Fibroblast of pulmonary artery (primary cell): ENCODE data around the gene PEX14.

Source experiments
- DNase-seq: peaks from one replicate; pipeline ENCODE4 v3.0.0-alpha.2; 2010; ENCODE audit warnings: low read depth
- H3K4me3 ChIP-seq: replicated peaks from 2 replicates; pipeline ENCODE4 v1.5.1; 2011; ENCODE audit warnings: low read depth, mild to moderate bottlenecking, control low read depth, low read length, moderate library complexity
- TF ChIP-seq, protein P1 (sequence below): IDR thresholded peaks from 2 replicates; pipeline ENCODE4 v1.5.1; 2011; ENCODE audit warnings: mild to moderate bottlenecking, control low read depth, low read length, inconsistent platforms; ENCODE audit errors: missing control alignments

PEX14 gene

DNA sequence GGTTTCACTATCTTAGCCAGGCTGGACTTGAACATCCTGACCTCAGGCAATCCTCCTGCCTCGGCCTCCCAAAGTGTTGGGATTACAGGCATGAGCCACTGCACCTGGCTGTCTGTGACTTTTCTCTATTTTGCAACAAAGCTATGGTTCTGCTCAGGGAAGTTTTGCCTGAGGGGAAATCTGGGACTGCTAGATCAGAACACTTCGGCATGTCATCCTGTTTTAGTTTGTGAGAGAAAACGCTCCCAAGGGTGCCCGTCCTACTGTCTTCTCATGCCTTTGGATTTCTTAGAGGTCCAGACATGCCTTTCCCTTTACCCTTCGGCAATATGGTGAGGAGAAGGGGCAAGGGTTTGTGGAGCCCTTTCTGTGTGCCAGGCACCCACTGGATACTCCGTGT is 30.5 kb upstream of the PEX14 start:
- TF ChIP-seq, protein P1, sequence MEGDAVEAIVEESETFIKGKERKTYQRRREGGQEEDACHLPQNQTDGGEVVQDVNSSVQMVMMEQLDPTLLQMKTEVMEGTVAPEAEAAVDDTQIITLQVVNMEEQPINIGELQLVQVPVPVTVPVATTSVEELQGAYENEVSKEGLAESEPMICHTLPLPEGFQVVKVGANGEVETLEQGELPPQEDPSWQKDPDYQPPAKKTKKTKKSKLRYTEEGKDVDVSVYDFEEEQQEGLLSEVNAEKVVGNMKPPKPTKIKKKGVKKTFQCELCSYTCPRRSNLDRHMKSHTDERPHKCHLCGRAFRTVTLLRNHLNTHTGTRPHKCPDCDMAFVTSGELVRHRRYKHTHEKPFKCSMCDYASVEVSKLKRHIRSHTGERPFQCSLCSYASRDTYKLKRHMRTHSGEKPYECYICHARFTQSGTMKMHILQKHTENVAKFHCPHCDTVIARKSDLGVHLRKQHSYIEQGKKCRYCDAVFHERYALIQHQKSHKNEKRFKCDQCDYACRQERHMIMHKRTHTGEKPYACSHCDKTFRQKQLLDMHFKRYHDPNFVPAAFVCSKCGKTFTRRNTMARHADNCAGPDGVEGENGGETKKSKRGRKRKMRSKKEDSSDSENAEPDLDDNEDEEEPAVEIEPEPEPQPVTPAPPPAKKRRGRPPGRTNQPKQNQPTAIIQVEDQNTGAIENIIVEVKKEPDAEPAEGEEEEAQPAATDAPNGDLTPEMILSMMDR: no peak
- H3K4me3 ChIP-seq: no peak overlapping the region
- no peak for DNase-seq

DNA sequence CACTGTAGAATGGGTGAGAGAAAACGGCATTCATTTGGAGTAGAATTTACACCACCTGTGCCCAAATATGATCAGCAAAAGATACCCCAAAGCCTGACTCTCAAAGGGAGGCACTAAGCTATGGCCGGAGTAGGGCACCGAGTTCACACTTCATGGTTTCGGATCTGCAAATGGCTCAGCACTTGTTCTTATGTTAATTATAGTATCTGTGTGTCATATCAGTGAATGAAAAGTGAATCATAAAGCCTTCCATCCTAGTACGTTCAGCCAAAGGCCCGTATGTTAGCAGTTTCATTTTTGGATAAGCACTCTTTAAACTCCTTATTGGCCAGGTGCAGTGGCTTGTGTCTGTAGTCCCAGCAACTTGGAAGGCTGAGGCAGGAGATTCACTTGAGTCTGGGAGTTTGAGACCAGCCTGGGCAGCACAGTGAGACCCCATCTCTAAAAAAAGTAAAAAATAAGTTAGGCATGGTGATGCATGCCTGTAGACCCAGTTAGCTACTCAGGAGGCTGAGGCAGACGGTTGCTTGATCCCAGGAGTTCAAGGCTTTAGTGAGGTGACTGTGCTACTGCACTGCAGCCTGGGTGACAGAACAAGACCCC is 29.9 kb upstream of the PEX14 start:
- H3K4me3 ChIP-seq: no peak overlapping the region
- DNase-seq: no peak
- TF ChIP-seq, protein P1: no peak

GRCh38 chr1:10446790-10447422 is 27.8 kb upstream of the PEX14 start:
- TF ChIP-seq, protein P1: no peak
- DNase-seq: no peak
- H3K4me3 ChIP-seq: no peak overlapping the region

- no peak for DNase-seq
- H3K4me3 ChIP-seq: no peak within 1 kb of the TSS
- TF ChIP-seq, protein P1: no peak
Measured at GRCh38 chr1:10449751-10450150, 25.0 kb upstream of the PEX14 start, which contains the start of gene CORT. Gene CORT, plus strand, starts transcription at chr1:10450031. Its CDS starts 193 bp downstream, at chr1:10450224.

GRCh38 chr1:10450156-10450814 is 24.5 kb upstream of the PEX14 start:
- no peak overlapping the region for H3K4me3 ChIP-seq
- no peak for DNase-seq
- TF ChIP-seq, protein P1: no peak

DNA sequence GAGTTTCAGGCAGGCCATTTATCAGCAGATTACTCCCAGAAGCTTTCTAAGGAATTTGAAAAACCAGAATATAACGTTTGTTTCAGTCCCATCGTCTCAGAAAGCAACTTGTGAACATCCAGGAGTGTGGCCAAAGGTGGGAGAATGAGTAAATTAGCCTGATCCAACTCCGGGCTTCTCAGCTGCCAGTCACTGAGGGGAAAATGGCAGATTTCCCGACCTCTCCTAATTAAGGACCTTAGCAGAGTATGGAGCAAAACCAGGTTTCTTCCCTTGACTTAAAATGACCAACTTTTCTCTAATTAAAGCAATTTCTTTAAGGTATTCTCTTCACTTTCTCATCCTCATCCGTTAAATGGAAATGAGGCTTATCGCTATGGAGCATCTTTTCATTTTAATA is 23.9 kb upstream of the PEX14 start:
- no peak overlapping the region for H3K4me3 ChIP-seq
- DNase-seq: no peak
- TF ChIP-seq, protein P1: no peak
